ENCODE data around the gene POLR3K. TPM values are rescaled to one million over a fixed set of nuclear protein-coding genes. Genes with fewer than 3 reads are reported as not detected.

POLR3K gene
- total RNA-seq = 2.4 and 4.2 TPM in 2 replicates

DNA sequence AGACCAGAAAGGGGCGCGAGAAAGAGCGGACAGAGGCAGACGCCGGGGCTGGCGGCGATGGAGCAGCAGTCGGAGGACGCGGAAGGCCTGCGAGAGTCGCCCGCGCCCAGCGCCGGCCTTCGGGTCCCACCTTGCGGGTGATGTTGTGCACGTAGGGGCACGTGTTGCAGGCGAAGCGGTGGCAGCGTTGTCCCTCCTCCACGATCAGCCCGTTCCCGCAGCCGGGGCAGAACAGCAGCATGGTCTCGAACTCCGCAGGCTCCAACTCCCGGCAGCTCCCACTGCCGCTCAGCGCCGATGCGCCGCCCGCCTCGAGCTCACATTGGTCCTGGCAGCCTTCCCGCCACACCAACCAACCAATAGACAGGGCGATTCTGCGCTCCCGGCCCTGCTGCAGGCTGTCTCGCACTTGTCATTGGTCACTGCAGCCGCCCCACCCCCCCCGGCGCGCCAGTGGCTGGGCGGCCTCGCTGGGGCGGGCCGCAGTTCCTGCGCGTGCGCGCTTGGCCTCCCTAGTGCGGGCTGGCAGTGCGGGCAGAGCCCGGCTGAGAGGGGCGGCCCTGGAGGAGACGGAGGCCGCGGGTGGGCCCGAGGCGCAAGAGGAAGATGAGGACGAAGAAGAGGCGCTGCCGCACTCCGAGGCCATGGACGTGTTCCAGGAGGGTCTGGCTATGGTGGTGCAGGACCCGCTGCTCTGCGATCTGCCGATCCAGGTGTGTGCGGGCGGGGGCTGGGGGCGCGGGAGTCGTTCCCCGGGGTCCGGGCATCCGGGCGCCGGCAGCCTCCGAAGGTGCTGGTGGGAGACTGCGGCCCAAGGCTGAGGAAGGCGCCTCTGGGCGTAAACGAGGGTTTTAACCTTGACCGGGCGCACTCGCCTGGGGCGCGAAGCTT, at the start of gene POLR3K, which contains the start of gene SNRNP25:
Gene POLR3K, minus strand, starts transcription at position 263 of the 891 bp plus-strand sequence. Its CDS starts 22 bp downstream, at position 241.
Gene SNRNP25, plus strand, starts transcription at position 483 of the 891 bp plus-strand sequence. Its CDS starts 189 bp downstream, at position 672.

GRCh38 chr16:77807-78443, 24.5 kb upstream of the POLR3K start, which contains the start of gene MPG:
Gene MPG, plus strand, starts transcription at chr16:78225. Its CDS starts 85 bp downstream, at chr16:78310.

DNA sequence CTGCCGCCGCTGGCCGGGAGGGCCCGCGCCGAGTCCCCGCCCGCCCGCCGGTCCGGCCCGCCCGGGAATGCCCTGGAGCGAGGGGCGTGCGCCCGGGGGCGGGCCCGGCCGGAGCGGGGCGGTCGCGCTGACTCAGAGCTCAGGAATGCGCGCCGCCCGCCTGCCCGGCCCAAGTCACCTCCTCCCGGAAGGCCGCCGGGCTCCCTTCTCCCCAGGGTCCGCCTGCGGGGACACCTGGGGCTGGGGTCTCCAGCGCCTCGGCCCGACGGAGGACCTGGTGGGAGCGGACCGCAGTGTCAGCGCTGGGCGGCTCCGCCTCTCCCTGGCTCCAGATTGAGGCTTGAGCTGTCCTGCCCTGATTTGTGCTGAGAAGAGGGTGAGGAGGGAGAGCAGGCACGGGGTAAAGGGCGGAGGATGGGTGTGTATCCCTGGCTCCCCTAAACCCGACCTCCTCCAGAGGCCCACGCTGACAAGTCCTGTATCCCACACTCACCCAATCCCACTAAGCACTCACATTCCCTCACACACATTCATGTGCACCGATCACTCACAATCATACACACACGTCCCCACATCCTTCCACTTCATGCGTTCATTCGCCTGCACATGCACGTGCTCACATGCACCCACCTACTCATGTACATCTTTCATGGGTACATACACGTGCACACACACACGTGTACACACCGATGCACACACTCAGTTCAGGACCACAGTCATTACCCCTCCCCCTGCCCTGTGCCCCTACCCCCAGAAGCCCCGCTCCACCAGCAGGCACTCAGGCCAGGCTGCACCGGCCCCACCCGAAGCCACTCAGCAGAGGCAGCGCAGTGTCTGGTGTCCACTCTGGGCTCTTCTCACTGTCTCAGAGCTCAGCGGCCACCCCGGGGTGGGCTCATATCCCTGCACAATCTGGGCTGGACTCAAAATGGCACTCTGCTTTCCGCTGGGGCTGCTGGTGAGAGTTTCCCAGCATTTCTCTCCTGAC, 19.4 kb upstream of the POLR3K start, which contains the start of gene RHBDF1:
Gene RHBDF1, minus strand, starts transcription at position 71 of the 988 bp plus-strand sequence. CDS start 7,616 bp downstream, outside the sequence.

Other genes starting within 250 kb of the POLR3K start
- gene SNRNP25, start 220 bp upstream of the POLR3K start, total RNA-seq = 17.5 and 17.9 TPM in 2 replicates
- 24.6 and 49.9 TPM in 2 replicates for gene RHBDF1, start 19.0 kb upstream of the POLR3K start, total RNA-seq
- 101 and 198 TPM in 2 replicates for gene MPG, start 24.6 kb upstream of the POLR3K start, total RNA-seq
- 10.1 and 17.8 TPM in 2 replicates for gene NPRL3, start 85.1 kb upstream of the POLR3K start, total RNA-seq
- gene HBZ, start 99.0 kb upstream of the POLR3K start, total RNA-seq = not detected in 2 replicates
- not detected in 2 replicates for gene HBM, start 112.4 kb upstream of the POLR3K start, total RNA-seq
- not detected in 2 replicates for gene HBA2, start 119.3 kb upstream of the POLR3K start, total RNA-seq
- not detected in 2 replicates for gene HBA1, start 123.1 kb upstream of the POLR3K start, total RNA-seq
- gene HBQ1, start 126.9 kb upstream of the POLR3K start, total RNA-seq = not detected in 2 replicates
- 43.9 and 44.2 TPM in 2 replicates for gene LUC7L, start 175.8 kb upstream of the POLR3K start, total RNA-seq
- gene FAM234A, start 181.2 kb upstream of the POLR3K start, total RNA-seq = 122 and 156 TPM in 2 replicates
- 1.8 and 2.4 TPM in 2 replicates for gene RGS11, start 222.3 kb upstream of the POLR3K start, total RNA-seq
- 0.28 and 1.5 TPM in 2 replicates for gene ARHGDIG, start 227.0 kb upstream of the POLR3K start, total RNA-seq
- 0.51 and 2.4 TPM in 2 replicates for gene PDIA2, start 229.6 kb upstream of the POLR3K start, total RNA-seq

Measured in smooth muscle cell of the umbilical artery (primary cell).